Measurements from ENCODE around the gene ZNF273.

The ZNF273 gene

DNA sequence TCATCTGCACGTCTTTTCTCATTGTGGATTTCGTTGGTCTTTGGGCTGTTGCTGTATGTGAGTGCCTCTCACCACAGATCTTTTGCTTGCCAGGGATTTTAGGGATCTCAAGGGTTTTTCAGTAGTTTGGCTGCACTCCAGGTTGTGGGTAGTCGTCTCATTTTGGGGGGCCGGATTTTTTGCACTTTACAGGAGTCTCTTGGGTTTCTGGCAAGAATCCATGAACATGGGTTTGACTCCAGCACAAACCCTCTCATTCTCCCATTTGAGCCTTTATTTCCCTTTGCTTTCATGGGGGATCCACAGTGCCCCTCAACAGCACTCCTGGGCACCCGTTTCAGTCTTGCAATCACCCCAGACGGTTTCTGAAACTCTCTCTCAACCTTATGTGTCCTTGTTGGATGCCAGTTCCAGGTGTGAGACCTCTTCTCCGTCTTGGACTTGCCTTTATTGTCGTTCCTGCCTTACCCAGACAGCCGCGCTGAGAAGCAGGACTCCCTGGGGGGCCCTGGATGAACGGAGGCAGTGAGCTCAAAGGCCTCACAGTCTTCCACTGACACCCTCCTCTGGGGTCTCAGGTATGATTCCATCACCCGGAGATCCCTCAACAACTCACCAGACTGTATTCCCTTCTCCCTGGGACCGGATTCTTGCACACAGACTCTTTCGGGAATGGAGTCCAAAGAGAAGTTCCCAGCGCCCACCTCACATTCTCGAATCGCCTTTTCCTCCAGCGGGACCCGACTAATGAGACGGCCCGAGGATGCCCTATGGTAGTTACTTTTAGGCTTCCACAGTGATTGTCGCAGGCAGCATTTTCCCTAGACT lies 18.8 kb upstream of the ZNF273 start:
- TF ChIP-seq, protein P1, sequence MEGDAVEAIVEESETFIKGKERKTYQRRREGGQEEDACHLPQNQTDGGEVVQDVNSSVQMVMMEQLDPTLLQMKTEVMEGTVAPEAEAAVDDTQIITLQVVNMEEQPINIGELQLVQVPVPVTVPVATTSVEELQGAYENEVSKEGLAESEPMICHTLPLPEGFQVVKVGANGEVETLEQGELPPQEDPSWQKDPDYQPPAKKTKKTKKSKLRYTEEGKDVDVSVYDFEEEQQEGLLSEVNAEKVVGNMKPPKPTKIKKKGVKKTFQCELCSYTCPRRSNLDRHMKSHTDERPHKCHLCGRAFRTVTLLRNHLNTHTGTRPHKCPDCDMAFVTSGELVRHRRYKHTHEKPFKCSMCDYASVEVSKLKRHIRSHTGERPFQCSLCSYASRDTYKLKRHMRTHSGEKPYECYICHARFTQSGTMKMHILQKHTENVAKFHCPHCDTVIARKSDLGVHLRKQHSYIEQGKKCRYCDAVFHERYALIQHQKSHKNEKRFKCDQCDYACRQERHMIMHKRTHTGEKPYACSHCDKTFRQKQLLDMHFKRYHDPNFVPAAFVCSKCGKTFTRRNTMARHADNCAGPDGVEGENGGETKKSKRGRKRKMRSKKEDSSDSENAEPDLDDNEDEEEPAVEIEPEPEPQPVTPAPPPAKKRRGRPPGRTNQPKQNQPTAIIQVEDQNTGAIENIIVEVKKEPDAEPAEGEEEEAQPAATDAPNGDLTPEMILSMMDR (IDR thresholded peaks at IDR 0.05; ENCODE audit: low read depth, low read length): no peak
- no peak for DNase-seq (ENCODE audit: low read depth, low spot score)
- H3K4me3 ChIP-seq (ENCODE audit: low read depth, low read length): no peak overlapping the region
- in situ Hi-C loops (cut with HindIII; ENCODE audit: low sequenced_read_pairs): no loop called here

DNA sequence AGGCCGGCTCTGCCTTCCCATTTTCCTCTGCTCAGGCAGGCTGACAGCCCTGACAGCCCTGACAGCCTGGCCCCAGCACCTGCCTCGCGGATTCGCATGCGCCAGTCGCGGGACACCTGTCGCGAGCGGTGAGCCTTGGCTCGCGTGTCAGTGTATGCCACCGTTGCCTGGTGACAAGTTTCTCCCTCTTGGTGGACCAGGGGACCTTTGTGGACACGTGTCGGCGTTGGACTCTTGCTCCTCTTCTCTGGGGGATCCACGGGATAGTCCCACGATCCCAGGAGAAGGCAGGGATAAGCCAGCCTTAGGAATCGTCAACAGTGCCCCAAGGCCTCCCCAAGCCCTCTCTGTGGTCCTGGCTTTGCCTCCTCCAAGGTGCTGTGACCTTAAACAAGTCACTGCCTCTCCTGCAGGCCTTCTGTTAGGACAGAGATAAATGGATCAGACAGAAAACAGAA lies 18.1 kb upstream of the ZNF273 start:
- DNase-seq (ENCODE audit: low read depth, low spot score): no peak
- in situ Hi-C loops (cut with HindIII; ENCODE audit: low sequenced_read_pairs): no loop called here
- TF ChIP-seq, protein P1 (IDR thresholded peaks at IDR 0.05; ENCODE audit: low read depth, low read length): no peak

DNA sequence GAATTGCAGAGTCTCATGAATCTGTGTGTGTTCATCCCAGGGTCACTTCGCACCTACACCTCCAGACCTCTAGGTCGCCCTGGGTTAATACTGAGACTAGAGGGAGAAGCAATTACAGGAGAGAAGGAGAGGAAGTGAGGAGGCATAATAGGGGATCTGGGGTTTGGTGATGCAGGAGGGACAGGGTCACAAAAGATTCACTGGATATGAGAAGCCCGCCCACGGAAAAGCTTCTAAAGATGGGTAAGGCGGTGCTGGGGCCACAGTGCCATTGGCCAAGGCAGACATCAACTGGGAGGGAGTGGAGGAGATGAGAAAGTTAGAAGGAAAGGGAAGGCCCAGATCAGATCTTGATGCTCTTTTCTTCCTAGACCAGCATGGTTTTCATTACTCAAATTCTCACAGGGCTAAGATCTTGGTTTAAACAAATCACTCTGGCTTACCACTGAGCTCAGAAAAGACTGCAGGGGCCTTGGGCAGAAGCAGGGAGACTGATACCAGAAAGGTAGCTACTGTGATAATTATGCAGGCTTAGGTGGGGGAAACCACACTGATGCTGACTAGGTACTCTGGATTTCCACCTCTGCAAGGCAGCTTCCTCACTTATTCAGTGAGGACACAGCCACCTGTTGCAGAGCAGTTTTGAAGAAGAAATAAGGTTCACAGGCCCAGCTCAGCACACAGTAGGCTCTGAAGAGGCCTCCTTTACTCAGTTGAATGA lies 17.4 kb upstream of the ZNF273 start:
- TF ChIP-seq, protein P1 (IDR thresholded peaks at IDR 0.05; ENCODE audit: low read depth, low read length): no peak
- H3K4me3 ChIP-seq (ENCODE audit: low read depth, low read length): no peak overlapping the region
- in situ Hi-C loops (cut with HindIII; ENCODE audit: low sequenced_read_pairs): no loop called here
- DNase-seq (ENCODE audit: low read depth, low spot score): no peak

More for the DNA sequence above, 18.1 kb upstream of the ZNF273 start:
- no peak overlapping the region for H3K4me3 ChIP-seq (ENCODE audit: low read depth, low read length)

DNA sequence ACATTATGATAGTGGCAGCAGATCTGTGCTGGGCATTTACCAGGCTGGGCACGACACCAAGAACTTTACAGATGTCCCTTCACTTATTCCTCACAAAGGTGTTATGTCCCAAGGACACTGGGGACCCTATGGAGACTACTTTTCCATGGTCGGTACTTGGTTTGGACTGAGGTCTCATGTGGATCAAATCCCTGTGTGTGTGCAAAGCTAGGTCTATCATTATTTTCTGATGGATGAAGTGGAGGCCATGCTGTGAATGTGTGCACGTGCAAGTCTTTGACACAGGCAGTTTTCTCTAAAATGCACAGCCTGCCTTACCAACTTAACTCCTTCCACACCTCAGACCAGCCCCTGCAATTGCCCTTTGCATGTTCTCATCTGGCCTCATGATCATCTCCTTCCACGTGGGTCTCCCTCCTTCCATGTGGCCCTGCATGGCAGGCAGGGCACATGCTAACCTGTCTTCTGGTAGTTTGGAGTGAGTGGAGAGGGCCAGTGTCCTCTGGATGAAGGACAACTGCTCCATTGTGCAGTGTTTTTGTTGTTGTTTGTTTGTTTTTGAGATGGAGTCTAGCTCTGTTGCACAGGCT lies 16.0 kb upstream of the ZNF273 start:
- TF ChIP-seq, protein P1 (IDR thresholded peaks at IDR 0.05; ENCODE audit: low read depth, low read length): no peak
- in situ Hi-C loops (cut with HindIII; ENCODE audit: low sequenced_read_pairs): no loop called here
- DNase-seq (ENCODE audit: low read depth, low spot score): no peak
- H3K4me3 ChIP-seq (ENCODE audit: low read depth, low read length): no peak overlapping the region

DNA sequence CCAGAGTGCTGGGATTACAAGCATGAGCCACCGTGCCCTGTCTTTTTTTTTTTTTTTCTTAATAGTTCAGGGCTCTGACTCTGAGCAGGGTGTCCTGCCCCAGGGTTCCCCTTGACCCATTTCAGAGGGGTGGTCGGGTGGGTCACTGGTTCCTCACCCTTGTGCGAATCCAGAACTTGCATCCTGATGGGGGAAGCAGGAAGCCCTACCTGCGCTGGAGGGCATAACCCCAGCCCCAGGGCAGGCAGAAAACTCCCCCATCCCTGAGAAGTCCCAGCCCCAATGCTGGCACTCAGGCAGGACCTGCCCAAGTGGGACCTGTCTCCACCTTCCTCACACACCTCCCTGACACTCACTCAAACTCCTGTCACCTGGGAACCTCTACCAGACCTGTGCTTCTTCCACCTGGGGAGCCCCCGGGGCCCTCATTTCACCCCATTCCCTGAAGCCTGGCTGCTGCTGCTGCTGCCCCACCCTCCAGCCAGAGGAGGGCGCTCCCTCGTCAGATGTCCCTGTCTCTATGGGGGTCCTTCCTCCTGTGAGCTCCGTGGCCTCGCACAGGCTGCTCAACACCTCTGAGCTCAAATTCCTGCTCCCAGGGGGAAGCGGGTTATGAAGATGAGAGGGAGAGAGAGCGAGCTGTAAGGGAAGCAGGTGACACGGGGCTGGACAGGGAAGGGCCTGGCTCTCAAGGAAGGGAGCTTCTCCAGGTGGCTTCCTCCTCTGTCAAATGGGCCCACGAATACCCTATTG lies 15.1 kb upstream of the ZNF273 start:
- DNase-seq (ENCODE audit: low read depth, low spot score): no peak
- in situ Hi-C loops (cut with HindIII; ENCODE audit: low sequenced_read_pairs): no loop called here
- H3K4me3 ChIP-seq (ENCODE audit: low read depth, low read length): no peak overlapping the region
- TF ChIP-seq, protein P1 (IDR thresholded peaks at IDR 0.05; ENCODE audit: low read depth, low read length): no peak

DNA sequence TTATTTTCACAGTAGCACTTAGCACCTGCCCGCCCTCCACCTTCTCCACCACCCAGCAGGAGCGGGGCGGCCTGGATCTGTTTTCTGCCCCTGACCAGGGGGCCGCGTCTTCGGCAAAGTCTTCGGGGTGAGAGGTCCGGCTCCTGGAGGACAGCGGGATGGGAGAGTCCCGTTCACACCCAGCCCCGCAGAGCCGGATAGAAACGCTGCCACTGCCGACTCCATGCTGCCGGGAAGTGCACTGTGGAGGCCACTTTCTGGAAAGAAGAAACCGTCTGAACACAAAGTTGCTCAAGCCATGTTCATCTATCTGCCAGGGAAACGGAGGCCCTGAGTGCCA lies 14.5 kb upstream of the ZNF273 start:
- peak overlapping the region; percentile 10 for H3K4me3 ChIP-seq (ENCODE audit: low read depth, low read length)
- TF ChIP-seq, protein P1 (IDR thresholded peaks at IDR 0.05; ENCODE audit: low read depth, low read length): no peak
- no peak for DNase-seq (ENCODE audit: low read depth, low spot score)
- in situ Hi-C loops (cut with HindIII; ENCODE audit: low sequenced_read_pairs): no loop called here
